SK-N-SH (cell line): Measurements from ENCODE around the gene HSD11B1. TPM values are rescaled to one million over a fixed set of nuclear protein-coding genes. Genes with fewer than 3 reads are reported as not detected.
A peak's percentile ranks its signal among the peaks of the same experiment; 100 is the strongest.

Experiments
- CTCF ChIA-PET: fragments of 300-600, 350-600 bp; formaldehyde crosslinking; extraction: SDS; loops from one replicate; lab custom pipeline; 2021; lab: Yijun Ruan, JAX
- POLR2A ChIA-PET: fragments of 350-600 bp; sonication (Branson Sonifier 250); formaldehyde crosslinking; extraction: SDS; loops from one replicate; lab custom pipeline; 2020; ENCODE audit warnings: antibody characterized with exemption, inconsistent platforms; lab: Yijun Ruan, JAX
- DNase-seq: peaks from one replicate; pipeline ENCODE4 v3.0.0; 2012
- H2AFZ ChIP-seq: fragments of 200-600 bp; sonication (generic); 2 replicates; pipeline ENCODE4 v1.8.1; 2016; ENCODE audit warnings: antibody characterized with exemption, mild to moderate bottlenecking, low read depth
- H3F3A ChIP-seq: fragments of 200-600 bp; sonication (generic); replicated peaks from 2 replicates; pipeline ENCODE3; 2016; ENCODE audit warnings: antibody characterized with exemption, mild to moderate bottlenecking; ENCODE audit not compliant: insufficient read depth
- H3K27ac ChIP-seq, 2 experiments: fragments of 200-500 bp in 1 of 2; fragments of 200-600 bp in 1 of 2; sonication (Bioruptor generic) in 1 of 2; sonication (generic), shearing (Covaris generic) in 1 of 2; 2 replicates each; pipeline versions ENCODE4 v1.5.1 to v1.6.1; 2014 to 2016; ENCODE audit warnings: low read depth in 2 of 2, inconsistent platforms in 1 of 2, low read length in 1 of 2, mild to moderate bottlenecking in 1 of 2, mixed read lengths in 1 of 2
- H3K27me3 ChIP-seq: fragments of 200-600 bp; sonication (generic), shearing (Covaris generic); 2 replicates; pipeline ENCODE4 v1.6.1; 2016; ENCODE audit warnings: mixed run types; ENCODE audit not compliant: insufficient read depth
- H3K36me3 ChIP-seq, 2 experiments: fragments of 200-500 bp in 1 of 2; fragments of 200-600 bp in 1 of 2; sonication (Bioruptor generic) in 1 of 2; sonication (generic) in 1 of 2; replicated peaks in 1 of 2; 2 replicates each; pipeline versions ENCODE3 to v1.5.1; 2014 to 2016; ENCODE audit warnings: low read length in 1 of 2, mild to moderate bottlenecking in 1 of 2; ENCODE audit not compliant: insufficient read depth in 2 of 2, control insufficient read depth in 1 of 2
- H3K4me1 ChIP-seq, 2 experiments: fragments of 200-500 bp in 1 of 2; fragments of 200-600 bp in 1 of 2; sonication (Bioruptor generic) in 1 of 2; sonication (generic), shearing (Covaris generic) in 1 of 2; 2 replicates each; pipeline versions ENCODE4 v1.5.1 to v1.6.1; 2014 to 2016; ENCODE audit warnings: low read depth in 1 of 2, low read length in 1 of 2, mixed run types in 1 of 2; ENCODE audit not compliant: insufficient read depth in 2 of 2, control insufficient read depth in 1 of 2
- H3K4me2 ChIP-seq: fragments of 200-600 bp; sonication (generic), shearing (Covaris generic); 2 replicates; pipeline ENCODE4 v1.6.1; 2017; ENCODE audit warnings: mixed run types
- H3K4me3 ChIP-seq, 2 experiments: fragments of 200-500 bp in 1 of 2; fragments of 200-600 bp in 1 of 2; sonication (Bioruptor generic) in 1 of 2; sonication (generic), shearing (Covaris generic) in 1 of 2; 2 replicates each; pipeline versions ENCODE4 v1.5.1 to v1.8.1; 2014 to 2016; ENCODE audit warnings: low read depth in 2 of 2, inconsistent platforms in 1 of 2, low read length in 1 of 2, mild to moderate bottlenecking in 1 of 2, mixed read lengths in 1 of 2, moderate library complexity in 1 of 2
- H3K79me2 ChIP-seq: fragments of 200-600 bp; sonication (generic); 2 replicates; pipeline ENCODE4 v1.8.1; 2017; ENCODE audit warnings: mild to moderate bottlenecking; ENCODE audit not compliant: insufficient read depth
- H3K9ac ChIP-seq: fragments of 200-600 bp; sonication (generic); 2 replicates; pipeline ENCODE4 v1.6.1; 2017; ENCODE audit warnings: mixed run types
- H3K9me2 ChIP-seq: fragments of 200-600 bp; sonication (generic); 2 replicates; pipeline ENCODE4 v1.6.1; 2017; ENCODE audit warnings: mixed run types
- H3K9me3 ChIP-seq: fragments of 200-600 bp; sonication (generic); 2 replicates; pipeline ENCODE4 v1.6.1; 2017; ENCODE audit warnings: mixed run types, mild to moderate bottlenecking, moderate library complexity
- H4K20me1 ChIP-seq: fragments of 200-600 bp; sonication (generic); 2 replicates; pipeline ENCODE4 v1.6.1; 2017; ENCODE audit warnings: mild to moderate bottlenecking, mixed run types; ENCODE audit not compliant: insufficient read depth
- ELF1 ChIP-seq: IDR thresholded peaks from 2 replicates; pipeline ENCODE4 v1.4.0; 2012
- EZH2phosphoT487 ChIP-seq: fragments of 200-600 bp; sonication (generic); IDR thresholded peaks from 2 replicates; pipeline ENCODE4 v1.6.1; 2017; ENCODE audit warnings: low read depth, mixed run types, mild to moderate bottlenecking, antibody characterized with exemption, moderate library complexity, borderline replicate concordance
- FOXJ3 ChIP-seq: sonication (generic); formaldehyde crosslinking; IDR thresholded peaks from 2 replicates; pipeline ENCODE4 v1.5.1; 2020; ENCODE audit warnings: mild to moderate bottlenecking, missing genetic modification reagents
- GABPA ChIP-seq: IDR thresholded peaks from 2 replicates; pipeline ENCODE4 v1.4.0; 2012; ENCODE audit warnings: low read depth, mild to moderate bottlenecking
- MEF2A ChIP-seq: IDR thresholded peaks from 2 replicates; pipeline ENCODE4 v1.4.0; 2012; ENCODE audit warnings: low read depth, borderline replicate concordance
- MXI1 ChIP-seq: IDR thresholded peaks from 2 replicates; pipeline ENCODE4 v1.6.1; 2012; ENCODE audit warnings: mild to moderate bottlenecking, low read depth, low read length, improper control_type of control experiment
- NFIC ChIP-seq: IDR thresholded peaks from 2 replicates; pipeline ENCODE4 v1.4.0; 2012; ENCODE audit warnings: borderline replicate concordance
- NRF1 ChIP-seq: IDR thresholded peaks from 2 replicates; pipeline ENCODE4 v1.6.1; 2012; ENCODE audit warnings: low read depth, mild to moderate bottlenecking, low read length
- POLR2AphosphoS5 ChIP-seq: IDR thresholded peaks from 2 replicates; pipeline ENCODE4 v1.6.1; 2012; ENCODE audit warnings: low read depth, low read length
- RAD21 ChIP-seq: IDR thresholded peaks from 2 replicates; pipeline ENCODE4 v1.6.1; 2012; ENCODE audit warnings: mild to moderate bottlenecking, low read length
- RCOR1 ChIP-seq: fragments of 150-350 bp; IDR thresholded peaks from 2 replicates; pipeline ENCODE4 v1.6.1; 2017; ENCODE audit warnings: antibody characterized with exemption, low read length
- SIN3A ChIP-seq: IDR thresholded peaks from 2 replicates; pipeline ENCODE4 v1.6.1; 2012; ENCODE audit warnings: low read depth, mild to moderate bottlenecking, low read length, moderate library complexity, borderline replicate concordance
- SMC3 ChIP-seq: IDR thresholded peaks from 2 replicates; pipeline ENCODE4 v1.6.1; 2012; ENCODE audit warnings: low read depth, low read length, improper control_type of control experiment
- TAF1 ChIP-seq: IDR thresholded peaks from 2 replicates; pipeline ENCODE4 v1.6.1; 2012; ENCODE audit warnings: low read depth, mild to moderate bottlenecking, low read length, moderate library complexity, borderline replicate concordance
- ZBTB33 ChIP-seq: IDR thresholded peaks from 2 replicates; pipeline ENCODE4 v1.4.0; 2012; ENCODE audit warnings: low read depth, borderline replicate concordance
- WGBS: methylation state at CpG from one replicate; pipeline ENCODE4 v1.1.6; 2017; ENCODE audit warnings: low lambda C conversion rate; 5-methylcytosine and 5-hydroxymethylcytosine counted together
- polyA plus RNA-seq, 3 experiments: library from polyadenylated mRNA; depleted of rRNA; stranded (reverse); fragments of >200 nt; gene quantifications; 2 replicates each; pipeline ENCODE4 v1.2.3, GENCODE V29; 2012
- TF ChIP-seq, protein P1 (sequence below): IDR thresholded peaks from 2 replicates; pipeline ENCODE4; 2012
- TF ChIP-seq, protein P2 (sequence below): fragments of 150-350 bp; IDR thresholded peaks from 2 replicates; pipeline ENCODE4 v1.6.1; 2017; ENCODE audit warnings: antibody characterized with exemption, low read length, low read depth, borderline replicate concordance

Gene HSD11B1
- polyA plus RNA-seq, 1 of the 3 experiments (the other 2 are of a cell fraction) = 0.23 TPM

DNA sequence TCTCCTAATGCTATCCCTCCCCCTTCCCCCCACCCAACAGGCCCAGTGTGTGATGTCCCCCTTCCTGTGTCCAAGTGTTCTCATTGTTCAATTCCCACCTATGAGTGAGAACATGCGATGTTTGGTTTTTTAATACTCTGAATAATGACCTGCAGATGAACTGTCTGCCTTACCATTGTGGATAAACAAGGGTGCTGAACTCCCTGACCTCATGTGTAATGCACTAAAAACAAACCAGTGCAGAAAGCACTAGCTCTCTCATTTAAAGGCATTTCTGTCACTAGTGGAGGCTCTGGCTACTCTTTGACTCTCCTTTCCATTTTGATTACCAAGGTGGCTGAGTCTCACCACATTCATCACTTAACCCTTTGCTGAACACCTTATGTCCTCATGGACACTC is 28.1 kb downstream of the HSD11B1 start:
- Histone ChIP-seq H3K4me2 (peak overlapping the region; percentile 10; the same call in 1 of the 2 replicates), H3K4me1 (peaks cover 0 to 6% of the 10 kb centered on the region in 2 experiments; a peak in 2 of 4 replicates), H2AFZ (no peak overlapping the region), H4K20me1 (no peaks in the 10 kb centered on the region), H3K9ac (no peak overlapping the region), H3K36me3 (no peaks in the 10 kb centered on the region), H3K9me2 (no peaks in the 10 kb centered on the region), H3K9me3 (no peaks in the 10 kb centered on the region), H3K27me3 (no peaks in the 10 kb centered on the region), H3K79me2 (no peaks in the 10 kb centered on the region), H3F3A (no peaks in the 10 kb centered on the region), H3K27ac (peak overlapping the region in 1 of 2 experiments; percentile 46; a peak in 1 of 4 replicates), H3K4me3 (no peak overlapping the region)
- ChIA-PET CTCF (interaction anchor here (1.2 kb wide), 1 partner anchor 28 kb away, joined by 4 read pairs; the partner anchor contains the start of gene HSD11B1), POLR2A (no interaction called here)
- 71% methylated on average over 1 of the region's 1 CpG for WGBS
- TF ChIP-seq EZH2phosphoT487 = no peak
- TF ChIP-seq RAD21 = no peak
- no peak for TF ChIP-seq NRF1
- TF ChIP-seq MEF2A = no peak
- no peak for TF ChIP-seq ELF1
- no peak for TF ChIP-seq NFIC
- TF ChIP-seq POLR2AphosphoS5 = no peak
- no peak for TF ChIP-seq RCOR1
- no peak for TF ChIP-seq FOXJ3 (CRISPR knock-in tag)
- no peak for TF ChIP-seq GABPA
- TF ChIP-seq MXI1 = no peak
- no peak for TF ChIP-seq ZBTB33
- TF ChIP-seq, protein P1, sequence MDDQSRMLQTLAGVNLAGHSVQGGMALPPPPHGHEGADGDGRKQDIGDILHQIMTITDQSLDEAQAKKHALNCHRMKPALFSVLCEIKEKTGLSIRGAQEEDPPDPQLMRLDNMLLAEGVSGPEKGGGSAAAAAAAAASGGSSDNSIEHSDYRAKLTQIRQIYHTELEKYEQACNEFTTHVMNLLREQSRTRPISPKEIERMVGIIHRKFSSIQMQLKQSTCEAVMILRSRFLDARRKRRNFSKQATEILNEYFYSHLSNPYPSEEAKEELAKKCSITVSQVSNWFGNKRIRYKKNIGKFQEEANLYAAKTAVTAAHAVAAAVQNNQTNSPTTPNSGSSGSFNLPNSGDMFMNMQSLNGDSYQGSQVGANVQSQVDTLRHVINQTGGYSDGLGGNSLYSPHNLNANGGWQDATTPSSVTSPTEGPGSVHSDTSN = no peak
- TF ChIP-seq, protein P2, sequence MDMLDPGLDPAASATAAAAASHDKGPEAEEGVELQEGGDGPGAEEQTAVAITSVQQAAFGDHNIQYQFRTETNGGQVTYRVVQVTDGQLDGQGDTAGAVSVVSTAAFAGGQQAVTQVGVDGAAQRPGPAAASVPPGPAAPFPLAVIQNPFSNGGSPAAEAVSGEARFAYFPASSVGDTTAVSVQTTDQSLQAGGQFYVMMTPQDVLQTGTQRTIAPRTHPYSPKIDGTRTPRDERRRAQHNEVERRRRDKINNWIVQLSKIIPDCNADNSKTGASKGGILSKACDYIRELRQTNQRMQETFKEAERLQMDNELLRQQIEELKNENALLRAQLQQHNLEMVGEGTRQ = no peak
- no peak for TF ChIP-seq TAF1
- TF ChIP-seq SIN3A = no peak
- TF ChIP-seq SMC3 = no peak
- DNase-seq = no peak
